AG09319 (cell line): Measurements from ENCODE around the gene SLC25A5.
"Not testable (repeated sequence)": the region's sequence is repeated elsewhere in the genome, so short reads cannot be mapped to it uniquely, and the experiment has no call there.

Experiments
- DNase-seq: peaks from one replicate; pipeline ENCODE4 v3.0.0-alpha.2; 2010; ENCODE audit warnings: low read depth; ENCODE audit errors: extremely low read depth
- CTCF ChIP-seq: IDR thresholded peaks from 2 replicates; pipeline ENCODE4 v1.5.1; 2011; ENCODE audit warnings: low read depth, mild to moderate bottlenecking, inconsistent platforms, low read length, moderate library complexity

Gene SLC25A5

GRCh38 chrX:119478504-119478903 is 10.3 kb downstream of the SLC25A5 start:
- no peak for DNase-seq
- no peak for TF ChIP-seq CTCF

- TF ChIP-seq CTCF = no peak
- no peak for DNase-seq
Observed at GRCh38 chrX:119479845-119480244, 11.6 kb downstream of the SLC25A5 start.

- DNase-seq = no peak
- TF ChIP-seq CTCF = no peak
Observed at GRCh38 chrX:119481323-119481801, 13.1 kb downstream of the SLC25A5 start.

GRCh38 chrX:119482041-119482440 is 13.8 kb downstream of the SLC25A5 start:
- TF ChIP-seq CTCF = no peak
- no peak for DNase-seq

GRCh38 chrX:119482481-119483480 is 14.5 kb downstream of the SLC25A5 start:
- DNase-seq = no peak
- peak; percentile 57 for TF ChIP-seq CTCF

GRCh38 chrX:119486745-119487144 is 18.5 kb downstream of the SLC25A5 start:
- TF ChIP-seq CTCF = no peak
- no peak for DNase-seq

- DNase-seq = not testable (repeated sequence)
Observed at GRCh38 chrX:119487766-119488165, 19.5 kb downstream of the SLC25A5 start.
